Measurements from ENCODE around the gene RAB11FIP2. TPM values are rescaled to one million over a fixed set of nuclear protein-coding genes. Genes with fewer than 3 reads are reported as not detected.

Gene RAB11FIP2
- total RNA-seq, 3 donors from 2014 or later (not counting 1 experiment from before 2014, with no cell fraction given) = 30.1 to 37.1 (median 32.1) TPM

GRCh38 chr10:118012952-118013525 lies 33.7 kb downstream of the RAB11FIP2 start:
- Mint-ChIP-seq H3K27me3 (ENCODE audit: low read depth in 2 of 2) (no peaks in the 10 kb centered on the region), H3K4me1 (no peaks in the 10 kb centered on the region), H3K4me3 (no peak overlapping the region), H3K9me3 (no peaks in the 10 kb centered on the region), H3K27ac (no peak overlapping the region), H3K36me3 (no peaks in the 10 kb centered on the region)
- no peak for TF ChIP-seq CTCF (IDR thresholded peaks at IDR 0.05)
- H3K9me3 ChIP-seq (ENCODE audit: control insufficient read depth, insufficient read depth, low read length) = no peaks in the 10 kb centered on the region
- intact Hi-C loops (cut with micrococcal nuclease) = no loop called here
- peaks cover 17% of the 10 kb centered on the region for H3K36me3 ChIP-seq (ENCODE audit: control insufficient read depth, insufficient read depth, low read length)
- ATAC-seq (no peak), DNase-seq (no peak)
- H3K27ac ChIP-seq (ENCODE audit: low read length) = no peak overlapping the region
- H3K4me1 ChIP-seq (ENCODE audit: control insufficient read depth, insufficient read depth, low read length) = no peaks in the 10 kb centered on the region
- H3K4me3 ChIP-seq (ENCODE audit: low read length) = no peak overlapping the region
- H3K27me3 ChIP-seq (ENCODE audit: control insufficient read depth, insufficient read depth, low read length) = no peaks in the 10 kb centered on the region

GRCh38 chr10:118007773-118008172 lies 39.0 kb downstream of the RAB11FIP2 start:
- no peak overlapping the region for H3K4me3 Mint-ChIP-seq
- no peak for TF ChIP-seq CTCF (IDR thresholded peaks at IDR 0.05)
- H3K9me3 Mint-ChIP-seq = no peaks in the 10 kb centered on the region
- DNase-seq (no peak), ATAC-seq (no peak)
- H3K4me1 Mint-ChIP-seq = peaks cover 0 to 4% of the 10 kb centered on the region in 2 donors
- Histone ChIP-seq H3K27me3 (ENCODE audit: control insufficient read depth, insufficient read depth, low read length) (no peaks in the 10 kb centered on the region), H3K4me3 (ENCODE audit: low read length) (no peak overlapping the region), H3K27ac (ENCODE audit: low read length) (no peak overlapping the region), H3K9me3 (ENCODE audit: control insufficient read depth, insufficient read depth, low read length) (no peaks in the 10 kb centered on the region), H3K4me1 (ENCODE audit: control insufficient read depth, insufficient read depth, low read length) (no peaks in the 10 kb centered on the region), H3K36me3 (ENCODE audit: control insufficient read depth, insufficient read depth, low read length) (peaks cover 20% of the 10 kb centered on the region)
- intact Hi-C loops (cut with micrococcal nuclease) = no loop called here
- H3K27ac Mint-ChIP-seq = no peak overlapping the region
- no peaks in the 10 kb centered on the region for H3K27me3 Mint-ChIP-seq (ENCODE audit: low read depth in 2 of 2)
- H3K36me3 Mint-ChIP-seq = no peaks in the 10 kb centered on the region
- WGBS (ENCODE audit: insufficient coverage) = 88% methylated on average over 1 of the region's 3 CpGs

GRCh38 chr10:118003126-118003525 lies 43.6 kb downstream of the RAB11FIP2 start:
- intact Hi-C loops (cut with micrococcal nuclease) = no loop called here
- Histone ChIP-seq H3K4me3 (ENCODE audit: low read length) (no peak overlapping the region), H3K27ac (ENCODE audit: low read length) (no peak overlapping the region), H3K4me1 (ENCODE audit: control insufficient read depth, insufficient read depth, low read length) (no peaks in the 10 kb centered on the region), H3K36me3 (ENCODE audit: control insufficient read depth, insufficient read depth, low read length) (peaks cover 13% of the 10 kb centered on the region), H3K27me3 (ENCODE audit: control insufficient read depth, insufficient read depth, low read length) (no peaks in the 10 kb centered on the region), H3K9me3 (ENCODE audit: control insufficient read depth, insufficient read depth, low read length) (no peaks in the 10 kb centered on the region)
- WGBS (ENCODE audit: insufficient coverage) = 94% methylated on average over 1 of the region's 1 CpG
- Mint-ChIP-seq H3K27me3 (ENCODE audit: low read depth in 2 of 2) (no peaks in the 10 kb centered on the region), H3K4me1 (peaks cover 0 to 4% of the 10 kb centered on the region in 2 donors), H3K27ac (no peak overlapping the region), H3K4me3 (no peak overlapping the region), H3K9me3 (no peaks in the 10 kb centered on the region), H3K36me3 (peaks cover 6% of the 10 kb centered on the region)
- no peak for DNase-seq
- ATAC-seq = no peak
- no peak for TF ChIP-seq CTCF (IDR thresholded peaks at IDR 0.05)

- H3K4me3 Mint-ChIP-seq = no peak overlapping the region
- peaks cover 0 to 4% of the 10 kb centered on the region in 2 donors for H3K4me1 Mint-ChIP-seq
- no peaks in the 10 kb centered on the region for H3K27me3 Mint-ChIP-seq (ENCODE audit: low read depth in 2 of 2)
- H3K27ac ChIP-seq (ENCODE audit: low read length) = no peak overlapping the region
- H3K9me3 ChIP-seq (ENCODE audit: control insufficient read depth, insufficient read depth, low read length) = no peaks in the 10 kb centered on the region
- H3K27ac Mint-ChIP-seq = no peak overlapping the region
- no peaks in the 10 kb centered on the region for H3K9me3 Mint-ChIP-seq
- H3K4me3 ChIP-seq (ENCODE audit: low read length) = no peak overlapping the region
- no peaks in the 10 kb centered on the region for H3K27me3 ChIP-seq (ENCODE audit: control insufficient read depth, insufficient read depth, low read length)
- H3K36me3 ChIP-seq (ENCODE audit: control insufficient read depth, insufficient read depth, low read length) = peaks cover 12% of the 10 kb centered on the region
- WGBS (ENCODE audit: insufficient coverage) = 96% methylated on average over 6 of the region's 6 CpGs
- no peak for TF ChIP-seq CTCF (IDR thresholded peaks at IDR 0.05)
- intact Hi-C loops (cut with micrococcal nuclease) = no loop called here
- no peak for ATAC-seq
- DNase-seq = no peak
- H3K4me1 ChIP-seq (ENCODE audit: control insufficient read depth, insufficient read depth, low read length) = no peaks in the 10 kb centered on the region
- peaks cover 6% of the 10 kb centered on the region for H3K36me3 Mint-ChIP-seq
Observed at GRCh38 chr10:118002581-118002980, 44.2 kb downstream of the RAB11FIP2 start.
